Stimulated activated CD8-positive, alpha-beta memory T cell treated with anti-CD3 and anti-CD28 coated beads, Interleukin-7, amount 100 ng/mL, for 24 hours (primary cell): ENCODE results near the gene RAD21L1.
"Not testable (repeated sequence)": the region's sequence is repeated elsewhere in the genome, so short reads cannot be mapped to it uniquely, and the experiment has no call there.

Source experiments
- DNase-seq: peaks from one replicate; pipeline ENCODE4 v3.0.0-alpha.2; 2020; ENCODE audit warnings: low read depth

The RAD21L1 gene

DNA sequence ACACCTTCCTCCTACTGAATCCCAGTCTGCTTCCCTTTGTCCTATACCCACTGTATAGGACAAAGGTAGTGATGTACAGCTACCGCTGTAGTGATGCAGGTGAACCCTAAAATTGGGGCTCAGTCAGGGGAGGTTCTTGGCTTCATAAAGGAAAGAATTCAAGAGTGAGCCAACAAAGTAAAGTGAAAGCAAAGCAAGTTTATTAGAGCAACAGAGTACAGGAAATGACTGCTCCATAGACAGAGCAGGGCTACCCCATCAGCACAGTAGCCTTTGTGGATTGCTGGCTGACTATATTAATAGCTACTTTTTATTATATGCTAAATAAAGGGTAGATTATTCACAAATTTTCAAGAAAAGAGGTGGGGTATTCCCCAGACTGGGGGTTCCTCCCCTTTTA is 25.9 kb upstream of the RAD21L1 start:
- no peak for DNase-seq

- DNase-seq = no peak
Measured at GRCh38 chr20:1202762-1203504, 22.9 kb upstream of the RAD21L1 start, which contains the start of gene C20orf202. Gene C20orf202, plus strand, starts transcription at chr20:1203454. Its CDS starts 132 bp downstream, at chr20:1203586.

DNA sequence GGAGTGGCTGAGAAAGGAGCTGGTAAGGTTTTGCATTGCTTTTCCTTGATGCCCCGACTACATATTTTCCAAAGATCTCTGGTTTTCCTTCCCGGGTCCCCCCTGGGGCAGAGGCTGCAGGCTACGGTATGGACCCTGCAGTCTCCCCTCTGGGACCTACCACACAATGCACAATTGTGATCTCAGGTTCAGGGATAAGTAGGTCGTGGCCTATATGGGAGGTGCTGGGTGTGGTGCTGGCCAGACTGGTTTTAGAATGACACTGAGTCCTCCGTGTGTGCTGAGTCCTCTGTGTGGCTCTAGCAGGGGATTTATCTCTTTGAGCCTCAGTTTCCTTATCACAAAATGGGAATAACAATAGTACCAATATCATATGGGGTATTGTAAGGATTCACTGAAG is 22.2 kb upstream of the RAD21L1 start:
- DNase-seq = no peak

DNA sequence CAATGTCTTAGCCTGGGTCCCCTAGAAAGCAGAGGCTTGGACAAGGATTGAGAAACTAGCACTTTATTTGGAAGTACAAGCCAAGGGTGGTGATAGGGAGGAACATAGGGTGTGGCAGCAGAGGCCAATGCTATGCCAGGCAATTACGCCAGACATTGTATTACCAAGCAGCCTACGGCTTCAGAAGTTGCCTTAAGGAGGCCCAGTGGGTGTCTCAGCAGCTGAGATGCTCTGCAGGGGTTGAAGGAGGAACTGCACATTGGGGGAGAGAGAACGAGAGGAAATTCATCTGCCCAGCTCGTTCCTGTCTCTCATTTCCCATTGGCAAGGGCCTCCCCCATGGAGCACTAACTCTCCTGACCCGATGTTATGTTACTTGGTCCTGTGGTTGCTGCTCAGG is 21.7 kb upstream of the RAD21L1 start:
- DNase-seq = no peak

- DNase-seq = no peak
Measured at GRCh38 chr20:1204576-1204975, 21.3 kb upstream of the RAD21L1 start.

DNA sequence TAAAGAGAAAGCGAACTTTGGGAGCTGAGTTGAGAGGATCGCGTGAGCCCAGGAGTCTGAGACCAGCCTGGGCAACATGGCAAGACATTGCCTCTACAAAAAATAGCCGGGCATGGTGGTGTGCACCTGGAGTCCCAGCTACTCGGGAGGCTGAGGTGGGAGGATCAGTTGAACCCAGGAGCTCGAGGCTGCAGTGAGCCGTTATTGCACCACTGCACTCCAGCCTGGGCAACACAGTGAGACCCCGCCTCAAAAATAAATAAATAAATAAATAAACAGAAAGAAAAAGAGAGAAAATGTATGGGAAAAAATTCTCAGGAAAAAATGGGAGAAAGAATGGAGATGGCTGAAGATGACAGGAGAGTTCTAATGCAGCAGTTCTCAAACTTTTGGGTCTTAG is 20.0 kb upstream of the RAD21L1 start:
- DNase-seq = no peak

- no peak for DNase-seq
Measured at GRCh38 chr20:1206366-1207148, 19.3 kb upstream of the RAD21L1 start.

- DNase-seq = no peak
Measured at GRCh38 chr20:1207293-1207878, 18.5 kb upstream of the RAD21L1 start.

- DNase-seq = no peak
Measured at GRCh38 chr20:1209447-1210387, 16.1 kb upstream of the RAD21L1 start.

DNA sequence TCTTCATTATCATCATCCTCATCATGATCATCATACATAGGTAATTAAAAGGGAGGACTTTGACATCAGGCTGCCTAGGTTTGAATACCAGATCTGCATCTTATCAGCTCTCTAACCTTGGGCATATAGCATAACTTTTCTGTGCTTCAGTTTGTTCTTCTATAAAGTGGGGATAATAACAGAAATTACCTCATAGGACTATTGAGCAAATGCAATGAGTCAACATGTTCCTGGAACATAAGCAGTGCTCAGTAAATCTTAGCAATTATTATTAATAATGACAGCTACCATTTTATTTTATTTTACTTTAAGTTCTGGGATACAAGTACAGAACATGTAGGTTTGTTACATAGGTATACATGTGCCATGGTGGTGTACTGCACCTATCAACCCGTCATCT is 15.3 kb upstream of the RAD21L1 start:
- no peak for DNase-seq

DNA sequence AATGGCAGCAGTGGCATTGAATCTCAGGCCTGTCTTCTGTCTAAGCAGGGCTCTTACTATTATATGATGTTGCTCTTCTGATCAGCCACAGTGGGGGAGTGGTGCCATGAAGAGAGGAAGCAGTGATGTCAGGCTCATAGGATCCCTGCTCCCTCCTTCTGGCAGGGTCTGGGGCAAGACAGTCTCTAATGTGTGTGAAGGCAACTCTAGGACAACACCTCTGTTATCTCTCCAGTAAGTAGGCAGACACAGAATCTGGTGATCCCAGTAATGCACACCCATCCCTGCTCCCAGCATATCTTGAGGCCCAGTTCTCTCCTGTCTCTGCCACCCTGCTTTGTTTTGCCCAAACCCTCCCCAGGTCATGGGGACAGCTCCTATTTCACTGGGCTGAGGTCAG is 13.8 kb upstream of the RAD21L1 start:
- DNase-seq = no peak

DNA sequence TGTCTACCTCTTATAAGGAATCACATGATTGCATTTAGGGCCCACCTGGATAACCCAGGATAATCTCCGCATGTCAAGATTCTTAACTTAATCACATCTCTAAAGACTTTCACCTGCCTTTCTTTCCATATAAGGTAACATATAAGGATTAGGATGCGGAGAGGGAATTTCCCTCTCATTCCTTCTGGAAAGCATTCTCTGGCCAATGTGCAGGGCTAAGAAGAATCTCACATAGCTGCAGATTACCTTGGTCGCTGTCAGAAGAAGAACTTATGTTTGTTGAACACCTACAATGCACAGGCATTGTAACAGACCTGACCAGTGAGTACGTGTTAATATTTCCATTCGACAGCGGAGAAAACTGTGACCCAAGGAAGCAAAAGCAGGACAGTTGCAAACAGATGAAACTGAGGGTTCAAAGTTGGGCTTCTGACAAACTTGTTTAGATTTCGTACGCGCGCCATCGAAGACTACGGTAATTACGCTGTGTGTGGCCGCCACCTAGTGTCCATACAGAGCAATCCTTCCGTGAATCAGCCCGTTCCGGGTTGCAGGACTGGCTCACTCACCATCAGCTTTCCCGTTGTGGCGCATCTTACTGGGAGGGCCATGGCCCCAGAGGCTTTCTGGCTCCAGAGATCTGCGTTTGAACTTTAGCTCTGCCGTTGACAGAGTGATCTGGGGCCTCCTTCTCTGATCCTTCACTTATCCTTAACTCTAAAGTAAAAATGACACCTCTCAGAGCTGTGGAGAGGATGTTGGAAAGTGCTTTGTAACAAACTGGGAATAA is 13.0 kb upstream of the RAD21L1 start:
- no peak for DNase-seq

- no peak for DNase-seq
Measured at GRCh38 chr20:1214838-1215261, 11.0 kb upstream of the RAD21L1 start.

- DNase-seq = peak; percentile 27
Measured at GRCh38 chr20:1215386-1216170, 10.3 kb upstream of the RAD21L1 start.

- DNase-seq = not testable (repeated sequence)
Measured at GRCh38 chr20:1216527-1217427, 9.1 kb upstream of the RAD21L1 start.

- not testable (repeated sequence) for DNase-seq
Measured at GRCh38 chr20:1222750-1223149, 3.1 kb upstream of the RAD21L1 start.

DNA sequence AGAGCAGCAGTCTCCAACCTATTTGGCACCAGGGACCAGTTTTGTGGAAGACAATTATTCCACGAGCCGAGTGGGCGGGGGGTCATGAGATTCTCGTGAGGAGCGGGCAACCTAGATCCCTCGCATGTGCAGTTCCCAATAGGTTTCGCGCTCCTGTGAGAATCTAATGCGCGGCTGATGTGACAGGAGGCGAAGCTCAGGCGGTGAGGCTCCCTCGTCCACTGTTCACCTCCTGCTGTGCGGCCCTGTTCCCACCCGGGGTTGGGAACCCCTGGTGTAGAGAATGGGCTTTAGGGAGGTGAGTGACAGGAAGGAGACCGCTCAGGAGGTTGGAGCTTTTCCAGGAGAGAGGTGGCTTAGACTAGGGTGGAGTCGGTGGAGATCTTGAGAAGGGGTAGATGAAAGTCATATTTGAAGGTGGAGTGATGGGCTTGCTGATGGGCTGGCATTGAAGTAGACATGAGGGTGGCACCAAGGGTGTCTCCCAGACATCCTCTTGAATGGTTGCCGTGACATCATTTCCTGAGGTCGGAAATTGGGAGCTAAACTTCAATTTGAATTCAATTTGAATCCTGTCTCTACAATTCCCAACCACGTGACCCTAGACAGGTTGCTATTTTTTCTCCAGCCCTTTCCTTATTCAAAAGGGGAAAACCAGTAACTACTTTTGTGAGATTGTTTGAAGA is 1.5 kb upstream of the RAD21L1 start:
- DNase-seq = no peak

- DNase-seq = no peak
Measured at GRCh38 chr20:1225263-1225782, 521 bp upstream of the RAD21L1 start.
